LNCAP (cell line): ENCODE results near the gene MRAS.

Source experiments
- CTCF ChIP-seq: fragments of 450-650 bp; IDR thresholded peaks from 2 replicates; pipeline ENCODE4 v1.5.1; 2017; ENCODE audit warnings: mild to moderate bottlenecking

Gene MRAS

DNA sequence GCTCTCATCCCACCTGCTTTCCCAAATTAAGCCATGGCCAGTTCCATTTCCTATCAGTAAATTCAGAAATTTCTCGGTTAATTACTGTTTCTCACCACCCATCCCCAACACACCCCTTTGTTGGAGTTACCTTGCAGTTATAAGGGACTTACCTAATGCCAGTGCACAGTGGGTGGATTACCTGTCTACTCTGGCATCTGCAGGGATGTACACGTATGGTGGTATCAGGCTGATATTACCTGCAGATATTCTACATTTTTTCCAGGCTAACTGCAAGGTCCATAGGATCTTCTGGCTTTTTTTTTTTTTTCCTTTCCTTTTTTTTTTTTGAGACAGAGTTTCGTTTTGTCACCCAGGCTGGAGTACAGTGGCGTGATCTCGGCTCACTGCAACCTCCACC, 7.9 kb upstream of the MRAS start:
- no peak for TF ChIP-seq CTCF

GRCh38 chr3:138344754-138345153, 3.6 kb upstream of the MRAS start:
- no peak for TF ChIP-seq CTCF

DNA sequence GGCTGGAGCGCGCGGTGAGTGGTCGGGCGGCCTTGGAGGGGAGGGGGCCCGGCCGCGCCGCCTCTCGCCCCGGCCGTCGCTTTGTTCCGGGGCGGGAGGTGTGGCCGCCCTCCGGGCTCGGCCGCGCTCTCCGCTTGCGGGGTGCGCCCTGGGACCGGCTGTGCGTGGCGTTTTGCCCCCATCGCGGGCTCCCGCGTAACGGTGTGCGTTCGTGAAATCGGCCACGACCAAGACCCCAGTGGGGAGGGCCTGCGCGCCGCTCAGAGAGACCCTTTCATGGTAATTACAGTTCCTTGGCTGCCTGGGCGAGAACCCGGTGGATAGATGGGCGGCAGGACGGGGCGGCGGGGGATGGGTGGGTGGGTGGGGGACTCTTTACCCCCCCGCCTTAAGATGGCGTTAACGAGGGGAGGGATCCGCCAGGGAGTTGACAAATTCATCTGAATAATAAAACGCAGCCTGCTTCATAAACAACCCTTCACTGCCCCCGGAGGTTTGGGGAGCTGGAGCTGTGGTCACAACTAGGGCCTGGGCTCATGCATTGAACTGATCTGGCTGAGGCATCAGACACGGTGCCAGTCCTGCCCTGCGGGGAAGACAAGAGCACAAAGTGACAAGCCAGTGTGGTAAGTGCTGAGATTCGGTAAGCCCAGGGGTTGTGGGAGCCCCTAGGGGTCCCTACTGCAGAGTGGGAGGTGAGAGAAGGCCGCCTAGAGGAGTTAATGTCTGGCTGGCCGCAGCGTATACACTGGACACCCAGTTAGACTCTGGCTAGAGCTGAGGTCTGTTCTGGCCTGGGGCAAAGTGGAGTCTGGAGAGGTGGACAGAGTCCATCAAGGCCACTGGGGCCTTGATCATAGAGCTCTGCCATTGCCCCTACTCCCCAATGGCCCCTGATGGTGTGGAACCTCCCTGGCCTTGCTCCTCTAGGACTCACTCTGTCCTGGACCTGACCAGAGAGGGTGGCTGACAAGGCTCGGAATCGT, 668 bp downstream of the MRAS start:
- no peak for TF ChIP-seq CTCF

DNA sequence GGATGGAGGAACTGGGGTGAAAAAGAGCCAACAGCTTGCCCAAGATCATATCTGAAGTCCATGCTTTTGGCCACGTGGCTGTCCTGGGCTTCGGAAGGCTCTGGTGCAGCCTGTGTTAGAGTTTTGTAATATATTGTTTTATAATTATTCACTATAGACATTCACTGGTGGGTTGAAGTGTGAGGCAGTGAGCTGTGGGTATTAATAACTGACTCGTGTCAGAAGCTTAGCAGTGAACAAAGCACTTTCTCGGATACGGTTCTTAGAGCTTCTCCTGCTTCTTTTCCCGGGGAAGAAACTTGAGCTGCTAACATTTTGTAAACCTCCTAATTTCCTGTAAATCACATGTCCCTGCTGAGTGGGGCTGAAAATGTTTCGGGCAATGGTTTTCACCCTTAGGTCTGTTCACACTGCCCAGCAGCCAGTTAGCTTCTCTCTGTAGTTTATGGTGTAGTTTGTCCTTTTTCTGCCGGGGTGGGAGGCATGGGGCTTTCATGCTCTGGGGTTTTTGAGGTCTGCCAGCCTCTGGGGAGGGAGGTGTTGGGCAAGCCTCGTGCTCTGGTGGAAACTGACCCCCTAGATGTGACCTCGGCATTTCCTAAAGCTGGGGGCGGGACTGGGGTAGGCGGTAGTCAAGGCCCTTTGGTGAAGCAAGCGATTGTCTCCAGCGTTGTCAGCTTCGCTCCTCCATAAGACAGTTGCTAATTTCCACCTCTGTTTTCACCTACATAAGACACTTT, 1.7 kb downstream of the MRAS start:
- no peak for TF ChIP-seq CTCF

GRCh38 chr3:138351151-138351550, 2.8 kb downstream of the MRAS start:
- no peak for TF ChIP-seq CTCF

DNA sequence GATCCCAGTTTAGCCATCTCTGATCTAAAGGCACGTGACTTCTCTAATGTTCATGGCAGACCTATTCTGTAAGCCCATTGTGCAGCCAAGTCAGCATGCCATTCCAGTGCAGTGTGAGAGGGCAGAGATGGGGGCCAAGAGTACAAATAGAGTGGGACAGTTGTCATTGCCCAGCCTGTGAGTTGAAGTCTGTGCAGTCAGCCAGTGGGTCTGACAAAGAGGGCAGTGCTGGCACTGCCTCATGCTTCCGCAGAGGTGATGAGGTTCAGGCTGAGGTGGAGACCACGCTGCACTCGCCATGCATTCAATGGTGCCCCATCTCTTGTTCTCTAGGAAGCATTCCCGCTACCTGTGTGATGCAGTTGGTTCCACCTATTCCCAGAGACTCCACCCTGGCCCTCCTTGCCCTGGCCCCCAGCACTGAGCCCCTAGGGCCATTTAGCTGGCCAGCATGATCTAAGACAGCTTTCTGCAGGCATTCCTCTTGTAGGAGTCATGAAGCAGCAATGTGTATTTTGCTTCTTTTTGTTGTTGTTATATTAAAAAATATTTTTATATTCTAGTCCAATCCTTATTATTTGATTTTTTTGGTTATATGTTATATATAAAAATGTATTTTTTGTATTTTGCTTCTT, 3.7 kb downstream of the MRAS start:
- no peak for TF ChIP-seq CTCF

GRCh38 chr3:138354376-138354775, 6.0 kb downstream of the MRAS start:
- TF ChIP-seq CTCF = no peak
